SK-N-DZ (cell line): ENCODE results near the gene TPM3. TPM values are rescaled to one million over a fixed set of nuclear protein-coding genes. Genes with fewer than 3 reads are reported as not detected.
"Not testable (repeated sequence)": the region's sequence is repeated elsewhere in the genome, so short reads cannot be mapped to it uniquely, and the experiment has no call there.

Experiments
- DNase-seq: peaks from one replicate; pipeline ENCODE4 v3.0.0-alpha.2; 2015; ENCODE audit warnings: low spot score
- polyA plus RNA-seq, 2 experiments: library from polyadenylated mRNA; depleted of rRNA; stranded (reverse); fragments of >200 nt; gene quantifications; 2 replicates each; pipeline ENCODE4 v1.2.3, GENCODE V29; 2014

The TPM3 gene
- polyA plus RNA-seq (2014; cell fraction: cytosol; rRNA removed): 390 and 528 TPM in 2 replicates
- polyA plus RNA-seq (2014; cell fraction: nucleus; rRNA removed): 212 and 245 TPM in 2 replicates

GRCh38 chr1:154191990-154192461, at the start of gene TPM3:
Gene TPM3, minus strand, starts transcription at chr1:154192100. Its CDS starts 82 bp downstream, at chr1:154192018.
- DNase-seq: no peak

GRCh38 chr1:154240294-154240833, 48.5 kb upstream of the TPM3 start:
- no peak for DNase-seq

- DNase-seq: no peak
These were observed 47.6 kb upstream of the TPM3 start for GRCh38 chr1:154239491-154239890.

GRCh38 chr1:154237880-154238506, 46.1 kb upstream of the TPM3 start:
- DNase-seq: no peak

- no peak for DNase-seq
These were observed 45.5 kb upstream of the TPM3 start for GRCh38 chr1:154237435-154237834.

- no peak for DNase-seq
These were observed 45.0 kb upstream of the TPM3 start for GRCh38 chr1:154236855-154237254.

- not testable (repeated sequence) for DNase-seq
These were observed 41.2 kb upstream of the TPM3 start for GRCh38 chr1:154233127-154233526.

- not testable (repeated sequence) for DNase-seq
These were observed 39.2 kb upstream of the TPM3 start for GRCh38 chr1:154231112-154231511.

GRCh38 chr1:154225370-154225769, 33.5 kb upstream of the TPM3 start:
- no peak for DNase-seq

- DNase-seq: no peak
These were observed 31.7 kb upstream of the TPM3 start for GRCh38 chr1:154223621-154224020.

GRCh38 chr1:154222918-154223317, 31.0 kb upstream of the TPM3 start:
- no peak for DNase-seq

GRCh38 chr1:154222518-154222917, 30.6 kb upstream of the TPM3 start:
- DNase-seq: no peak

GRCh38 chr1:154221278-154222001, 29.5 kb upstream of the TPM3 start:
- DNase-seq: peak; percentile 63

- DNase-seq: no peak
These were observed 29.0 kb upstream of the TPM3 start for GRCh38 chr1:154220970-154221277.

- DNase-seq: peak; percentile 100
These were observed 28.4 kb upstream of the TPM3 start, which contains the start of gene UBAP2L for GRCh38 chr1:154220071-154220969. Gene UBAP2L, plus strand, starts transcription at chr1:154220955. Its CDS starts 4,169 bp downstream, at chr1:154225124.

- DNase-seq: no peak
These were observed 27.6 kb upstream of the TPM3 start for GRCh38 chr1:154219541-154219940.

- DNase-seq: no peak
These were observed 26.6 kb upstream of the TPM3 start for GRCh38 chr1:154218545-154218944.

GRCh38 chr1:154213274-154213673, 21.4 kb upstream of the TPM3 start:
- DNase-seq: no peak

- no peak for DNase-seq
These were observed 20.2 kb upstream of the TPM3 start for GRCh38 chr1:154212083-154212482.

- DNase-seq: no peak
These were observed 16.9 kb upstream of the TPM3 start for GRCh38 chr1:154208677-154209388.

GRCh38 chr1:154207262-154207661, 15.4 kb upstream of the TPM3 start:
- DNase-seq: no peak
